Muscle of leg (tissue), 11 donors: ENCODE data around the gene CLIC4. TPM values are rescaled to one million over a fixed set of nuclear protein-coding genes. Genes with fewer than 3 reads are reported as not detected.

Source experiments
- DNase-seq: peaks from one replicate; pipeline ENCODE4 v3.0.0; 2013
- H3K27ac ChIP-seq: one replicate; pipeline ENCODE4 v1.5.1; 2013; ENCODE audit warnings: mild to moderate bottlenecking, low read length, control low read depth
- H3K27me3 ChIP-seq: one replicate; pipeline ENCODE4 v1.6.1; 2013; ENCODE audit warnings: low read length; ENCODE audit not compliant: control insufficient read depth, insufficient read depth
- H3K36me3 ChIP-seq: one replicate; pipeline ENCODE4 v1.6.1; 2013; ENCODE audit warnings: low read length; ENCODE audit not compliant: control insufficient read depth, insufficient read depth
- H3K4me1 ChIP-seq: one replicate; pipeline ENCODE4 v1.6.1; 2013; ENCODE audit warnings: low read length; ENCODE audit not compliant: control insufficient read depth, insufficient read depth
- H3K4me3 ChIP-seq: one replicate; pipeline ENCODE4 v1.5.1; 2013; ENCODE audit warnings: low read length, control low read depth
- H3K9me3 ChIP-seq: replicated peaks from 2 replicates; pipeline ENCODE4 v1.6.1; 2013; ENCODE audit warnings: low read depth, low read length; ENCODE audit not compliant: control insufficient read depth
- WGBS: methylation state at CpG from one replicate; pipeline ENCODE4 v1.1.5; 2013; ENCODE audit warnings: missing lambda C conversion rate; ENCODE audit not compliant: insufficient coverage; 5-methylcytosine and 5-hydroxymethylcytosine counted together
- polyA plus RNA-seq, 8 donors: library from polyadenylated mRNA; unstranded; fragments of 120-200 nt; gene quantifications; one replicate each; pipeline versions ENCODE4 v1.2.1 to v1.2.3, GENCODE V29; 2013; ENCODE audit warnings: inconsistent platforms in 1 of 8, low replicate concordance in 1 of 8; ENCODE audit not compliant: insufficient read length in 8 of 8, insufficient read depth in 1 of 8
- total RNA-seq: library from RNA; stranded (reverse); fragments of 120-200 nt; gene quantifications from one replicate; pipeline ENCODE4 v1.2.4, GENCODE V29; 2013

CLIC4 gene
- total and polyA plus RNA-seq, 9 donors, result 103 to 173 (median 131) TPM

GRCh38 chr1:24761582-24761981 lies 16.3 kb downstream of the CLIC4 start:
- H3K27me3 ChIP-seq, result no peaks in the 10 kb centered on the region
- no peak overlapping the region for H3K4me3 ChIP-seq
- no peaks in the 10 kb centered on the region for H3K9me3 ChIP-seq
- no peaks in the 10 kb centered on the region for H3K4me1 ChIP-seq
- H3K27ac ChIP-seq, result no peak overlapping the region
- no peak for DNase-seq
- H3K36me3 ChIP-seq, result no peaks in the 10 kb centered on the region
- 89% methylated on average over 1 of the region's 1 CpG for WGBS

- DNase-seq, result no peak
- Histone ChIP-seq H3K4me1 (no peaks in the 10 kb centered on the region), H3K27me3 (no peaks in the 10 kb centered on the region), H3K4me3 (no peak overlapping the region), H3K36me3 (no peaks in the 10 kb centered on the region), H3K9me3 (no peaks in the 10 kb centered on the region), H3K27ac (no peak overlapping the region)
- WGBS, result 88% methylated on average over 3 of the region's 3 CpGs
These were observed 17.0 kb downstream of the CLIC4 start for GRCh38 chr1:24762133-24762676.

- Histone ChIP-seq H3K4me3 (no peak overlapping the region), H3K4me1 (no peaks in the 10 kb centered on the region), H3K27me3 (no peaks in the 10 kb centered on the region), H3K36me3 (peaks cover 2% of the 10 kb centered on the region), H3K27ac (no peak overlapping the region), H3K9me3 (no peaks in the 10 kb centered on the region)
- no peak for DNase-seq
- WGBS, result no CpG with 5 or more reads among the region's 3 CpGs
These were observed 18.4 kb downstream of the CLIC4 start for GRCh38 chr1:24763671-24764070.

GRCh38 chr1:24764439-24764838 lies 19.2 kb downstream of the CLIC4 start:
- no CpG with 5 or more reads among the region's 3 CpGs for WGBS
- no peak overlapping the region for H3K27ac ChIP-seq

GRCh38 chr1:24764848-24765247 lies 19.6 kb downstream of the CLIC4 start:
- H3K4me3 ChIP-seq, result no peak overlapping the region
- H3K27ac ChIP-seq, result peak overlapping the region; percentile 37
- no peak for DNase-seq
- H3K4me1 ChIP-seq, result peaks cover 2% of the 10 kb centered on the region
- H3K27me3 ChIP-seq, result no peaks in the 10 kb centered on the region
- no peaks in the 10 kb centered on the region for H3K9me3 ChIP-seq
- WGBS, result no CpG with 5 or more reads among the region's 1 CpG
- peaks cover 2% of the 10 kb centered on the region for H3K36me3 ChIP-seq

More at GRCh38 chr1:24764439-24764838, 19.2 kb downstream of the CLIC4 start:
- Histone ChIP-seq H3K4me1 (no peaks in the 10 kb centered on the region), H3K36me3 (peaks cover 2% of the 10 kb centered on the region), H3K27me3 (no peaks in the 10 kb centered on the region), H3K9me3 (no peaks in the 10 kb centered on the region), H3K4me3 (no peak overlapping the region)
- no peak for DNase-seq

- WGBS, result no CpG with 5 or more reads among the region's 8 CpGs
- Histone ChIP-seq H3K36me3 (peaks cover 2% of the 10 kb centered on the region), H3K9me3 (no peaks in the 10 kb centered on the region), H3K4me3 (no peak overlapping the region), H3K4me1 (peaks cover 4% of the 10 kb centered on the region), H3K27ac (peak overlapping the region; percentile 37), H3K27me3 (no peaks in the 10 kb centered on the region)
- no peak for DNase-seq
These were observed 20.2 kb downstream of the CLIC4 start for GRCh38 chr1:24765308-24765988.

- DNase-seq, result no peak
- no CpG with 5 or more reads among the region's 1 CpG for WGBS
- Histone ChIP-seq H3K27me3 (no peaks in the 10 kb centered on the region), H3K36me3 (peaks cover 2% of the 10 kb centered on the region), H3K9me3 (no peaks in the 10 kb centered on the region), H3K4me3 (no peak overlapping the region), H3K27ac (no peak overlapping the region), H3K4me1 (peaks cover 4% of the 10 kb centered on the region)
These were observed 22.1 kb downstream of the CLIC4 start for GRCh38 chr1:24767351-24767750.

GRCh38 chr1:24768873-24769605 lies 23.8 kb downstream of the CLIC4 start:
- H3K27me3 ChIP-seq, result no peaks in the 10 kb centered on the region
- no peaks in the 10 kb centered on the region for H3K9me3 ChIP-seq
- H3K4me1 ChIP-seq, result peaks cover 4% of the 10 kb centered on the region
- peaks cover 2% of the 10 kb centered on the region for H3K36me3 ChIP-seq
- WGBS, result no CpG with 5 or more reads among the region's 4 CpGs
- peak overlapping the region; percentile 80 for H3K27ac ChIP-seq
- H3K4me3 ChIP-seq, result no peak overlapping the region
- DNase-seq, result no peak

- Histone ChIP-seq H3K27ac (peak overlapping the region; percentile 87), H3K27me3 (no peaks in the 10 kb centered on the region), H3K4me1 (peaks cover 4% of the 10 kb centered on the region), H3K4me3 (no peak overlapping the region), H3K36me3 (peaks cover 2% of the 10 kb centered on the region), H3K9me3 (no peaks in the 10 kb centered on the region)
- no CpG with 5 or more reads among the region's 2 CpGs for WGBS
- peak; percentile 79 for DNase-seq
These were observed 24.7 kb downstream of the CLIC4 start for GRCh38 chr1:24769656-24770651.
